ENCODE data around the gene ATP8A2.

DNA sequence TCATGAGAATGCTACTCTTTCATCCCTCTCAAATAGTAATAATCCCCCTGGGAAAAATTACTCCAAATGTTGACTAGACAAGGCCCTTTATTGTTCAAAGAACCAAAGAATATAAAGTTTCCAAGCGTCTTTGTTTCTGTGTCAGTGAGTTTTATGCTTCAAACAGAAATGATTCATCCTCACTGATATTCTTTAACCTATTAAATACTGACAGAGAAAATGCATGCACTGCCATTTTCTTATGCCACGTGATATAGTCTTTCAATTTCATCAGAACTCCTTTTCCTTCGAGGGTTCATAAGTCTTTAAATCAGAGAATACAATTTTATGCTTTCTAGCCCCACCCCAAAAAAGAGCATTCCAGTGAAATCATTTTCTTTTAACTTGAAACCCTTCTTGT is 468.5 kb downstream of the ATP8A2 start:
- TF ChIP-seq, protein P1, sequence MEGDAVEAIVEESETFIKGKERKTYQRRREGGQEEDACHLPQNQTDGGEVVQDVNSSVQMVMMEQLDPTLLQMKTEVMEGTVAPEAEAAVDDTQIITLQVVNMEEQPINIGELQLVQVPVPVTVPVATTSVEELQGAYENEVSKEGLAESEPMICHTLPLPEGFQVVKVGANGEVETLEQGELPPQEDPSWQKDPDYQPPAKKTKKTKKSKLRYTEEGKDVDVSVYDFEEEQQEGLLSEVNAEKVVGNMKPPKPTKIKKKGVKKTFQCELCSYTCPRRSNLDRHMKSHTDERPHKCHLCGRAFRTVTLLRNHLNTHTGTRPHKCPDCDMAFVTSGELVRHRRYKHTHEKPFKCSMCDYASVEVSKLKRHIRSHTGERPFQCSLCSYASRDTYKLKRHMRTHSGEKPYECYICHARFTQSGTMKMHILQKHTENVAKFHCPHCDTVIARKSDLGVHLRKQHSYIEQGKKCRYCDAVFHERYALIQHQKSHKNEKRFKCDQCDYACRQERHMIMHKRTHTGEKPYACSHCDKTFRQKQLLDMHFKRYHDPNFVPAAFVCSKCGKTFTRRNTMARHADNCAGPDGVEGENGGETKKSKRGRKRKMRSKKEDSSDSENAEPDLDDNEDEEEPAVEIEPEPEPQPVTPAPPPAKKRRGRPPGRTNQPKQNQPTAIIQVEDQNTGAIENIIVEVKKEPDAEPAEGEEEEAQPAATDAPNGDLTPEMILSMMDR (IDR thresholded peaks at IDR 0.05), result no peak
- no peak for TF ChIP-seq POLR2A (IDR thresholded peaks at IDR 0.05; ENCODE audit: low read depth)
- no peak for TF ChIP-seq EP300 (IDR thresholded peaks at IDR 0.05)
- no peak for TF ChIP-seq POLR2AphosphoS5 (IDR thresholded peaks at IDR 0.05)
